ENCODE data around the gene SMURF2. TPM values are rescaled to one million over a fixed set of nuclear protein-coding genes. Genes with fewer than 3 reads are reported as not detected.

The SMURF2 gene
- polyA plus RNA-seq, 1 of the 3 experiments (the other 2 are of a cell fraction): 36.6 TPM

- Histone ChIP-seq H3K79me2 (ENCODE audit: insufficient read depth) (peaks cover 98% of the 10 kb centered on the region), H3K4me3 (ENCODE audit: low read depth in 2 of 2, low read length in 1 of 2) (no peak overlapping the region), H4K20me1 (ENCODE audit: insufficient read depth) (peaks cover 98% of the 10 kb centered on the region), H3K36me3 (replicated peaks in 1 of 2; ENCODE audit: control insufficient read depth in 1 of 2, insufficient read depth in 2 of 2, low read length in 1 of 2) (peaks cover 0 to 52% of the 10 kb centered on the region in 2 experiments), H3K9me3 (no peaks in the 10 kb centered on the region), H3K27ac (ENCODE audit: low read depth in 2 of 2, low read length in 1 of 2) (peak overlapping the region in 1 of 2 experiments; percentile 95; a peak in 1 of 4 replicates), H3K9ac (no peak overlapping the region), H2AFZ (ENCODE audit: low read depth) (no peak overlapping the region), H3K4me1 (ENCODE audit: control insufficient read depth in 1 of 2, insufficient read depth in 2 of 2, low read depth in 1 of 2, low read length in 1 of 2) (peaks cover 0 to 4% of the 10 kb centered on the region in 2 experiments; a peak in 1 of 4 replicates), H3F3A (replicated peaks; ENCODE audit: insufficient read depth) (peaks cover 75% of the 10 kb centered on the region), H3K9me2 (no peaks in the 10 kb centered on the region), H3K4me2 (no peak overlapping the region), H3K27me3 (ENCODE audit: insufficient read depth) (no peaks in the 10 kb centered on the region)
- WGBS (ENCODE audit: low lambda C conversion rate): 92% methylated on average over 1 of the region's 1 CpG
- ChIA-PET CTCF (interaction anchor here (1.0 to 2.2 kb wide), 5 partner anchors 11 to 214 kb away, joined by 3 to 7 read pairs (median 4); no protein-coding TSS in a partner anchor), POLR2A (interaction anchor here (1.1 kb wide), 1 partner anchor 128 kb away, joined by 6 read pairs; the partner anchor contains the start of genes CEP95 and DDX5)
- TF ChIP-seq REST (IDR thresholded peaks at IDR 0.05; ENCODE audit: low read depth, low read length): no peak
- no peak for TF ChIP-seq USF1 (IDR thresholded peaks at IDR 0.05; ENCODE audit: borderline replicate concordance, low read depth)
- TF ChIP-seq SMC3 (IDR thresholded peaks at IDR 0.05; ENCODE audit: low read depth, low read length): no peak
- TF ChIP-seq GATA2 (CRISPR knock-in tag; IDR thresholded peaks at IDR 0.05): no peak
- no peak for TF ChIP-seq JUND (IDR thresholded peaks at IDR 0.05)
- TF ChIP-seq TEAD4 (IDR thresholded peaks at IDR 0.05; ENCODE audit: borderline replicate concordance, insufficient read depth): no peak
- no peak for TF ChIP-seq FOSL2 (IDR thresholded peaks at IDR 0.05; ENCODE audit: borderline replicate concordance, low read depth)
- TF ChIP-seq RXRA (IDR thresholded peaks at IDR 0.05; ENCODE audit: borderline replicate concordance, low read depth): no peak
- TF ChIP-seq TCF12 (IDR thresholded peaks at IDR 0.05): no peak
- TF ChIP-seq YY1 (IDR thresholded peaks at IDR 0.05; ENCODE audit: low read depth): no peak
- no peak for TF ChIP-seq SIN3A (IDR thresholded peaks at IDR 0.05; ENCODE audit: borderline replicate concordance, low read depth, low read length)
- TF ChIP-seq PBX3 (IDR thresholded peaks at IDR 0.05): no peak
- no peak for TF ChIP-seq TAF1 (IDR thresholded peaks at IDR 0.05; ENCODE audit: borderline replicate concordance, low read depth, low read length)
- no peak for TF ChIP-seq EP300 (IDR thresholded peaks at IDR 0.05; ENCODE audit: borderline replicate concordance in 1 of 2, low read depth in 1 of 2, low read length in 1 of 2)
- DNase-seq: no peak
These were observed 27.9 kb downstream of the SMURF2 start for GRCh38 chr17:64634218-64634617.
